Kidney epithelial cell (primary cell): ENCODE measurements around the gene SLC5A1. TPM values are rescaled to one million over a fixed set of nuclear protein-coding genes. Genes with fewer than 3 reads are reported as not detected.
"Not testable (repeated sequence)": the region's sequence is repeated elsewhere in the genome, so short reads cannot be mapped to it uniquely, and the experiment has no call there.

Experiments
- DNase-seq: peaks from one replicate; pipeline ENCODE4 v3.0.0-alpha.2; 2010; ENCODE audit warnings: low read depth
- H3K27me3 ChIP-seq: 2 replicates; pipeline ENCODE4 v1.6.0; 2011; ENCODE audit warnings: low read length; ENCODE audit not compliant: control insufficient read depth, insufficient read depth
- H3K36me3 ChIP-seq: 2 replicates; pipeline ENCODE4 v1.5.1; 2011; ENCODE audit warnings: low read length; ENCODE audit not compliant: control insufficient read depth, insufficient read depth
- H3K4me3 ChIP-seq: 2 replicates; pipeline ENCODE4 v1.5.1; 2011; ENCODE audit warnings: low read depth, mild to moderate bottlenecking, control low read depth, low read length
- CTCF ChIP-seq: IDR thresholded peaks from 2 replicates; pipeline ENCODE4 v1.5.1; 2011; ENCODE audit warnings: mild to moderate bottlenecking, moderate library complexity, low read length, control low read depth, inconsistent platforms; ENCODE audit not compliant: insufficient read depth, poor library complexity, severe bottlenecking
- total RNA-seq: library from RNA; depleted of rRNA; stranded (reverse); fragments of >200 nt; gene quantifications from 2 replicates; pipeline ENCODE4 v1.2.3, GENCODE V29; 2015

Gene SLC5A1
- total RNA-seq, 1 donor from 2014 or later = 0.38 TPM

- H3K4me3 ChIP-seq, H3K27me3 ChIP-seq, H3K36me3 ChIP-seq, DNase-seq: not testable (repeated sequence)
Observed at GRCh38 chr22:32137731-32138324, 94.8 kb downstream of the SLC5A1 start.

- H3K4me3 ChIP-seq, H3K27me3 ChIP-seq, DNase-seq, H3K36me3 ChIP-seq: not testable (repeated sequence)
Observed at GRCh38 chr22:32138576-32138975, 95.5 kb downstream of the SLC5A1 start.

GRCh38 chr22:32140688-32141087 lies 97.6 kb downstream of the SLC5A1 start:
- not testable (repeated sequence) for H3K4me3 ChIP-seq, H3K27me3 ChIP-seq, DNase-seq, H3K36me3 ChIP-seq
- TF ChIP-seq CTCF = peak; percentile 28

GRCh38 chr22:32142600-32142999 lies 99.5 kb downstream of the SLC5A1 start:
- DNase-seq = no peak
- no peak overlapping the region for H3K4me3 ChIP-seq
- H3K27me3 ChIP-seq = no peaks in the 10 kb centered on the region
- no peak for TF ChIP-seq CTCF
- no peaks in the 10 kb centered on the region for H3K36me3 ChIP-seq

GRCh38 chr22:32144496-32145274 lies 101.6 kb downstream of the SLC5A1 start:
- TF ChIP-seq CTCF = no peak
- no peak overlapping the region for H3K4me3 ChIP-seq
- no peaks in the 10 kb centered on the region for H3K36me3 ChIP-seq
- no peak for DNase-seq
- H3K27me3 ChIP-seq = no peaks in the 10 kb centered on the region

- not testable (repeated sequence) for H3K27me3 ChIP-seq, DNase-seq, H3K36me3 ChIP-seq, H3K4me3 ChIP-seq
Observed at GRCh38 chr22:32147128-32147527, 104.1 kb downstream of the SLC5A1 start.

- DNase-seq, H3K27me3 ChIP-seq, H3K36me3 ChIP-seq, H3K4me3 ChIP-seq: not testable (repeated sequence)
Observed at GRCh38 chr22:32148372-32148771, 105.3 kb downstream of the SLC5A1 start.

GRCh38 chr22:32150647-32151046 lies 107.6 kb downstream of the SLC5A1 start:
- not testable (repeated sequence) for DNase-seq, H3K27me3 ChIP-seq, H3K4me3 ChIP-seq, H3K36me3 ChIP-seq

- DNase-seq, H3K36me3 ChIP-seq, H3K4me3 ChIP-seq, H3K27me3 ChIP-seq: not testable (repeated sequence)
Observed at GRCh38 chr22:32151641-32152040, 108.6 kb downstream of the SLC5A1 start.

GRCh38 chr22:32154727-32155126 lies 111.7 kb downstream of the SLC5A1 start:
- H3K27me3 ChIP-seq, H3K36me3 ChIP-seq, DNase-seq, H3K4me3 ChIP-seq: not testable (repeated sequence)

- not testable (repeated sequence) for H3K4me3 ChIP-seq, H3K27me3 ChIP-seq, H3K36me3 ChIP-seq, DNase-seq
Observed at GRCh38 chr22:32157632-32158031, 114.6 kb downstream of the SLC5A1 start.
